ENCODE results near the gene PTPRZ1. TPM values are rescaled to one million over a fixed set of nuclear protein-coding genes. Genes with fewer than 3 reads are reported as not detected.

Gene PTPRZ1
- total and polyA plus RNA-seq, 2 donors (not counting 1 experiment from before 2014, with no cell fraction given), result not detected

GRCh38 chr7:121985476-121986030 lies 112.6 kb downstream of the PTPRZ1 start:
- Histone ChIP-seq H3K9me3 (ENCODE audit: control extremely low read depth in 1 of 3, control insufficient read depth in 2 of 3, insufficient read depth in 1 of 3, low read length in 2 of 3) (no peaks in the 10 kb centered on the region), H3K4me1 (ENCODE audit: control insufficient read depth in 2 of 2, insufficient read depth in 2 of 2, low read length in 2 of 2) (no peaks in the 10 kb centered on the region), H3K27me3 (replicated peaks in 1 of 4; ENCODE audit: control extremely low read depth in 1 of 4, control insufficient read depth in 3 of 4, insufficient read depth in 4 of 4, low read length in 3 of 4) (peaks cover 0 to 8% (median 0%) of the 10 kb centered on the region in 4 experiments), H3K36me3 (replicated peaks in 1 of 2; ENCODE audit: control extremely low read depth in 1 of 2, control insufficient read depth in 1 of 2, extremely low read depth in 1 of 2, insufficient read depth in 2 of 2, low read length in 1 of 2) (no peaks in the 10 kb centered on the region), H3K27ac (ENCODE audit: low read length in 2 of 2) (no peak overlapping the region), H4K20me1 (ENCODE audit: control insufficient read depth, insufficient read depth, low read length, poor library complexity, severe bottlenecking) (no peaks in the 10 kb centered on the region), H3K4me3 (ENCODE audit: control extremely low read depth in 1 of 5, extremely low read depth in 1 of 5, insufficient read depth in 1 of 5, low read depth in 2 of 5, low read length in 4 of 5) (no peak overlapping the region), H3K79me2 (ENCODE audit: control insufficient read depth, insufficient read depth, low read length) (no peaks in the 10 kb centered on the region), H2AFZ (ENCODE audit: insufficient read depth, low read depth, low read length, poor library complexity, severe bottlenecking) (no peak overlapping the region), H3K9ac (ENCODE audit: low read length) (no peak overlapping the region), H3K4me2 (replicated peaks; ENCODE audit: low read depth, low read length, poor library complexity, severe bottlenecking) (no peak overlapping the region)
- ATAC-seq (ENCODE audit: low read depth), result no peak
- intact Hi-C loops (cut with micrococcal nuclease), result no loop called here
- POLR2A ChIA-PET, result no interaction called here
- Mint-ChIP-seq H3K27ac (no peak overlapping the region), H3K27me3 (no peaks in the 10 kb centered on the region), H3K4me3 (no peak overlapping the region), H3K4me1 (no peaks in the 10 kb centered on the region), H3K9me3 (ENCODE audit: insufficient read depth) (no peaks in the 10 kb centered on the region)
- CTCF ChIA-PET, result interaction anchor here (2.3 kb wide), 1 partner anchor 9 kb away, joined by 10 read pairs; no protein-coding TSS in a partner anchor
- DNase-seq, result no peak
- TF ChIP-seq, protein P1, sequence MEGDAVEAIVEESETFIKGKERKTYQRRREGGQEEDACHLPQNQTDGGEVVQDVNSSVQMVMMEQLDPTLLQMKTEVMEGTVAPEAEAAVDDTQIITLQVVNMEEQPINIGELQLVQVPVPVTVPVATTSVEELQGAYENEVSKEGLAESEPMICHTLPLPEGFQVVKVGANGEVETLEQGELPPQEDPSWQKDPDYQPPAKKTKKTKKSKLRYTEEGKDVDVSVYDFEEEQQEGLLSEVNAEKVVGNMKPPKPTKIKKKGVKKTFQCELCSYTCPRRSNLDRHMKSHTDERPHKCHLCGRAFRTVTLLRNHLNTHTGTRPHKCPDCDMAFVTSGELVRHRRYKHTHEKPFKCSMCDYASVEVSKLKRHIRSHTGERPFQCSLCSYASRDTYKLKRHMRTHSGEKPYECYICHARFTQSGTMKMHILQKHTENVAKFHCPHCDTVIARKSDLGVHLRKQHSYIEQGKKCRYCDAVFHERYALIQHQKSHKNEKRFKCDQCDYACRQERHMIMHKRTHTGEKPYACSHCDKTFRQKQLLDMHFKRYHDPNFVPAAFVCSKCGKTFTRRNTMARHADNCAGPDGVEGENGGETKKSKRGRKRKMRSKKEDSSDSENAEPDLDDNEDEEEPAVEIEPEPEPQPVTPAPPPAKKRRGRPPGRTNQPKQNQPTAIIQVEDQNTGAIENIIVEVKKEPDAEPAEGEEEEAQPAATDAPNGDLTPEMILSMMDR (IDR thresholded peaks at IDR 0.05), result no peak
- TF ChIP-seq EZH2 (IDR thresholded peaks at IDR 0.05; ENCODE audit: borderline replicate concordance, insufficient read depth, low read depth, low read length, poor library complexity, severe bottlenecking), result no peak
- WGBS (ENCODE audit: insufficient coverage), result no CpG with 5 or more reads among the region's 1 CpG

DNA sequence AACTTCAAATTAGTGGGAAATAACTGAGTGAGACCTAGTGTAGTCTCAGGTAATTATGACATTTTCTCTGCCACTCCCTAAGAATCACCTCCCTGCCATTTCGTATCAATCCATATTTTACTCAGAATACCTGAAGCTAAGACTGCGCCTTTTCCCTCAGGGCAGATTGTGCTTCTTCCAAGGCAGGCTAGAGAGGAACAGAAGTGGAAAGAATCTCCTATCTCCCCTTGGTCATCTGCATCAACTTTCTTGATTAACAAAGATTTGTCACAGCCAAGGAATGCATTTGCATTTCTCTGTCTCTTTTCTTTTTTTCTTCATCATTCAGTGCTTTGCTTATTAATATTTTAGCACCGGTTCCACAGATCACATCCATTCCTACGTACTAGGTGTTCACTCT lies 119.1 kb downstream of the PTPRZ1 start:
- no CpG with 5 or more reads among the region's 4 CpGs for whole genome bisulfite sequencing (ENCODE audit: insufficient coverage)
- H3K4me3 ChIP-seq (ENCODE audit: control extremely low read depth in 1 of 5, extremely low read depth in 1 of 5, insufficient read depth in 1 of 5, low read depth in 2 of 5, low read length in 4 of 5), result no peak overlapping the region
- no peak overlapping the region for H3K27ac ChIP-seq (ENCODE audit: low read length in 2 of 2)
- no peaks in the 10 kb centered on the region for H3K4me1 ChIP-seq (ENCODE audit: control insufficient read depth in 2 of 2, insufficient read depth in 2 of 2, low read length in 2 of 2)
- ChIA-PET POLR2A (no interaction called here), CTCF (interaction anchor here (1.2 to 4.0 kb wide), 4 partner anchors 13 to 1200 kb away, joined by 3 to 24 read pairs (median 13); no protein-coding TSS in a partner anchor)
- no peaks in the 10 kb centered on the region for H3K79me2 ChIP-seq (ENCODE audit: control insufficient read depth, insufficient read depth, low read length)
- H3K4me2 ChIP-seq (replicated peaks; ENCODE audit: low read depth, low read length, poor library complexity, severe bottlenecking), result no peak overlapping the region
- H2AFZ ChIP-seq (ENCODE audit: insufficient read depth, low read depth, low read length, poor library complexity, severe bottlenecking), result no peak overlapping the region
- TF ChIP-seq, protein P1 (IDR thresholded peaks at IDR 0.05), result no peak
- TF ChIP-seq EZH2 (IDR thresholded peaks at IDR 0.05; ENCODE audit: borderline replicate concordance, insufficient read depth, low read depth, low read length, poor library complexity, severe bottlenecking), result no peak
- ATAC-seq (ENCODE audit: low read depth) (no peak), DNase-seq (no peak)
- H3K9ac ChIP-seq (ENCODE audit: low read length), result no peak overlapping the region
- Mint-ChIP-seq H3K27me3 (peaks cover 3% of the 10 kb centered on the region), H3K27ac (no peak overlapping the region), H3K9me3 (ENCODE audit: insufficient read depth) (no peaks in the 10 kb centered on the region), H3K4me3 (no peak overlapping the region), H3K4me1 (no peaks in the 10 kb centered on the region)
- no peaks in the 10 kb centered on the region for H3K27me3 ChIP-seq (replicated peaks in 1 of 4; ENCODE audit: control extremely low read depth in 1 of 4, control insufficient read depth in 3 of 4, insufficient read depth in 4 of 4, low read length in 3 of 4)
- no peaks in the 10 kb centered on the region for H4K20me1 ChIP-seq (ENCODE audit: control insufficient read depth, insufficient read depth, low read length, poor library complexity, severe bottlenecking)
- no peaks in the 10 kb centered on the region for H3K9me3 ChIP-seq (ENCODE audit: control extremely low read depth in 1 of 3, control insufficient read depth in 2 of 3, insufficient read depth in 1 of 3, low read length in 2 of 3)
- intact Hi-C loops (cut with micrococcal nuclease), result loop anchor here (10.0 kb wide), 1 partner anchor 447 kb away; no protein-coding TSS in a partner anchor
- H3K36me3 ChIP-seq (replicated peaks in 1 of 2; ENCODE audit: control extremely low read depth in 1 of 2, control insufficient read depth in 1 of 2, extremely low read depth in 1 of 2, insufficient read depth in 2 of 2, low read length in 1 of 2), result no peaks in the 10 kb centered on the region

Measured in B cell (primary cell).